ENCODE results near the gene OTOGL.
"Not testable (repeated sequence)": the region's sequence is repeated elsewhere in the genome, so short reads cannot be mapped to it uniquely, and the experiment has no call there.

Gene OTOGL

GRCh38 chr12:80217011-80217535, 117.7 kb downstream of the OTOGL start:
- no peak overlapping the region for H3K4me3 ChIP-seq (ENCODE audit: low read length)
- DNase-seq (ENCODE audit: low read depth) = no peak
- TF ChIP-seq, protein P1, sequence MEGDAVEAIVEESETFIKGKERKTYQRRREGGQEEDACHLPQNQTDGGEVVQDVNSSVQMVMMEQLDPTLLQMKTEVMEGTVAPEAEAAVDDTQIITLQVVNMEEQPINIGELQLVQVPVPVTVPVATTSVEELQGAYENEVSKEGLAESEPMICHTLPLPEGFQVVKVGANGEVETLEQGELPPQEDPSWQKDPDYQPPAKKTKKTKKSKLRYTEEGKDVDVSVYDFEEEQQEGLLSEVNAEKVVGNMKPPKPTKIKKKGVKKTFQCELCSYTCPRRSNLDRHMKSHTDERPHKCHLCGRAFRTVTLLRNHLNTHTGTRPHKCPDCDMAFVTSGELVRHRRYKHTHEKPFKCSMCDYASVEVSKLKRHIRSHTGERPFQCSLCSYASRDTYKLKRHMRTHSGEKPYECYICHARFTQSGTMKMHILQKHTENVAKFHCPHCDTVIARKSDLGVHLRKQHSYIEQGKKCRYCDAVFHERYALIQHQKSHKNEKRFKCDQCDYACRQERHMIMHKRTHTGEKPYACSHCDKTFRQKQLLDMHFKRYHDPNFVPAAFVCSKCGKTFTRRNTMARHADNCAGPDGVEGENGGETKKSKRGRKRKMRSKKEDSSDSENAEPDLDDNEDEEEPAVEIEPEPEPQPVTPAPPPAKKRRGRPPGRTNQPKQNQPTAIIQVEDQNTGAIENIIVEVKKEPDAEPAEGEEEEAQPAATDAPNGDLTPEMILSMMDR (conservative IDR thresholded peaks at IDR 0.05; ENCODE audit: low read depth, low read length) = no peak

DNA sequence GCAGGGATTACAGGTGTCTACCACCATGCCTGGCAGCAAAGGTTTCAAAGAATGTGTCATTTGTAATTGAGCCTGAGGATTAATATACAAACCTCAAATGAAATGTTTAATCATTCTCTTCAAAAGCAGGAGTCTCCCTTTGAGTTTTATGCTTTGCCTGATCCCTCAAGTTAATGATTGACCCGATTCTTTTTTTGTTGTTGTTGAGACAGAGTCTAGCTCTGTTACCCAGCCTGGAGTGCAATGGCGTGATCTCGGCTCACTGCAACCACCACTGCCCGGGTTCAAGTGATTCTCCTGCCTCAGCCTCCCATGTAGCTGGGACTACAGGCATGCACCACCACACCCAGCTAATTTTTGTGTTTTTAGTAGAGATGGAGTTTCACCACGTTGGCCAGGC, 119.6 kb downstream of the OTOGL start:
- not testable (repeated sequence) for DNase-seq (ENCODE audit: low read depth)

GRCh38 chr12:80219345-80219744, 120.0 kb downstream of the OTOGL start:
- no peak for DNase-seq (ENCODE audit: low read depth)
- no peak overlapping the region for H3K4me3 ChIP-seq (ENCODE audit: low read length)
- TF ChIP-seq, protein P1 (conservative IDR thresholded peaks at IDR 0.05; ENCODE audit: low read depth, low read length) = no peak

More for the DNA sequence above, 119.6 kb downstream of the OTOGL start:
- H3K4me3 ChIP-seq (ENCODE audit: low read length) = not testable (repeated sequence)

DNA sequence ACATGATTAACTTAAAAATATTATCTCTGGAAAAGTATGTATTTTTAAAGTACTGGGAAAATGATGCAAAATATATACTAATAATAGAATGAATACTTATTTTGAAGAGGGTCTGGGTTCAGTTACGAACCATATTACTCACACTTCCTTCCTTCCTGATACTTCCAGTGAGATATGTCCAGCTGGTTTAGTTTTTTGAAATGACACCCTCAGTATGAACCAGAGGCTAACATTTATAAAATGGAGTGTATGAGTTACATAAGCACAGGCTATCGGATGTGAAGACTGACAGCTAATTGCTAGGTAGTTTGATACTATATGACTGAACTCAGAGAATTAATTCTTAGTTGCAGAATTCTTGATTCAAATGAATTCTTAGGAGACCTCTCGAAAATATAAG, 122.9 kb downstream of the OTOGL start:
- no peak overlapping the region for H3K4me3 ChIP-seq (ENCODE audit: low read length)
- TF ChIP-seq, protein P1 (conservative IDR thresholded peaks at IDR 0.05; ENCODE audit: low read depth, low read length) = no peak
- DNase-seq (ENCODE audit: low read depth) = no peak

- no peak for DNase-seq (ENCODE audit: low read depth)
- TF ChIP-seq, protein P1 (conservative IDR thresholded peaks at IDR 0.05; ENCODE audit: low read depth, low read length) = no peak
Measured at GRCh38 chr12:80226576-80226975, 127.2 kb downstream of the OTOGL start.

DNA sequence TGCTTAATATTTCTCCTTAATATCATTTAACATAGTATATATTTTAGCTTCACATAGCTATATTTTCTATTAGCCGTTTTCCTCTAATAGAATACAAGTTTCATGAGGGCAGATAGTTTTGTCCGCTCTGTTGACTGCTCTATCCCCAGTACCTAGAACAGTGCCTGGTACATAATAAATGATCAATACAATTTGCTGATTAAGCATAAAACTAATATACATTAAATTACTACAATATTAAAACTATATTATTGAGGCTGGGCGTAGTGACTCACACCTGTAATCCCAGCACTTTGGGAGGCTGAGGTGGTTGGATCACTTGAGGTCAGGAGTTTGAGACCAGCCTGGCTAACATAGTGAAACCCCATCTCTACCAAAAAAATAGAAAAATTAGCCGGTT, 128.6 kb downstream of the OTOGL start:
- not testable (repeated sequence) for H3K4me3 ChIP-seq (ENCODE audit: low read length); DNase-seq (ENCODE audit: low read depth)

More at GRCh38 chr12:80226576-80226975, 127.2 kb downstream of the OTOGL start:
- no peak overlapping the region for H3K4me3 ChIP-seq (ENCODE audit: low read length)

GRCh38 chr12:80230068-80230467, 130.7 kb downstream of the OTOGL start:
- no peak overlapping the region for H3K4me3 ChIP-seq (ENCODE audit: low read length)
- peak; percentile 33 for DNase-seq (ENCODE audit: low read depth)
- TF ChIP-seq, protein P1 (conservative IDR thresholded peaks at IDR 0.05; ENCODE audit: low read depth, low read length) = no peak

DNA sequence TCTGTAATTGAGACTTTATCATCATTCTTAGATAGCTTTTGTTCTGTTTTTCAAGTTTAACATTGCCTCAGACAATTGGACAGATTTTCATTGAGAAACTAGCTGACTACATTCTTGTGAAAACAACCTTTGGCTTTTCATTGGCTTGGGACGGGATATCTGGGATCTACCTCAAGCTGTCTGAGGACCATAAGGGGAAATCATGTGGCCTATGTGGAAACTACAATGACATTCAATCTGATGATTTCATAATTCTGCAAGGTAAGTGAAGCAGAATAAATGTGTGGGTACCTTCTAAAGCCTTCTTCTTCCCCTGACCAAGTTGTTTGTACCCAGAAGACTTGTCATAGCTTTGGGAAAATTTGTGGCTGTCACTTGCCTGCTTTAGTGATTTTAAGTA, 133.5 kb downstream of the OTOGL start:
- no peak for DNase-seq (ENCODE audit: low read depth)
- TF ChIP-seq, protein P1 (conservative IDR thresholded peaks at IDR 0.05; ENCODE audit: low read depth, low read length) = no peak

More for the DNA sequence above, 133.5 kb downstream of the OTOGL start:
- no peak overlapping the region for H3K4me3 ChIP-seq (ENCODE audit: low read length)

Measured in retinal pigment epithelial cell (primary cell).